BJ (cell line): Measurements from ENCODE around the gene RRM1. TPM values are rescaled to one million over a fixed set of nuclear protein-coding genes. Genes with fewer than 3 reads are reported as not detected.

ENCODE experiments used
- CTCF ChIA-PET: fragments of 350-600 bp; formaldehyde crosslinking; extraction: SDS; loops from one replicate; lab custom pipeline; 2021; ENCODE audit warnings: antibody characterized with exemption, inconsistent platforms; lab: Yijun Ruan, JAX
- POLR2A ChIA-PET: fragments of 300-600 bp; sonication (Branson Sonifier 250); formaldehyde crosslinking; extraction: SDS; loops from one replicate; lab custom pipeline; 2021; ENCODE audit warnings: antibody characterized with exemption; lab: Charles Lee
- DNase-seq: peaks from one replicate; pipeline ENCODE4 v3.0.0-alpha.2; 2011; ENCODE audit warnings: low read depth
- H3K27me3 ChIP-seq: 2 replicates; pipeline ENCODE4 v1.6.0; 2011; ENCODE audit warnings: low read length; ENCODE audit not compliant: control insufficient read depth, insufficient read depth
- H3K36me3 ChIP-seq: 2 replicates; pipeline ENCODE4 v1.5.1; 2011; ENCODE audit warnings: low read length; ENCODE audit not compliant: control insufficient read depth, insufficient read depth
- H3K4me3 ChIP-seq: 2 replicates; pipeline ENCODE4 v1.5.1; 2011; ENCODE audit warnings: low read depth, mild to moderate bottlenecking, control low read depth, low read length
- CTCF ChIP-seq: IDR thresholded peaks from 2 replicates; pipeline ENCODE4 v1.5.1; 2011; ENCODE audit warnings: low read depth, mild to moderate bottlenecking, control low read depth, inconsistent platforms, low read length, moderate library complexity; ENCODE audit not compliant: insufficient read depth
- polyA plus RNA-seq: library from polyadenylated mRNA; depleted of rRNA; stranded (reverse); fragments of >200 nt; gene quantifications from 2 replicates; pipeline ENCODE4 v1.2.3, GENCODE V29; 2011; rRNA removed

RRM1 gene
- polyA plus RNA-seq, 1 experiment = 68.9 TPM

- CTCF ChIA-PET = interaction anchor here (2.8 to 4.8 kb wide), 4 partner anchors 305 to 356 kb away, joined by 12 to 116 read pairs (median 24); partner anchors contain the start of gene OR52M1
Measured at GRCh38 chr11:4185561-4185960, 91.0 kb downstream of the RRM1 start.

GRCh38 chr11:4186464-4187054 is 92.0 kb downstream of the RRM1 start:
- ChIA-PET CTCF (interaction anchor here (0.6 to 4.8 kb wide), 44 partner anchors 9 to 1103 kb away, joined by 3 to 116 read pairs (median 6); partner anchors contain the start of genes OR52K1 and OR52M1), POLR2A (no interaction called here)
- Histone ChIP-seq H3K4me3 (peak overlapping the region; percentile 60), H3K36me3 (no peaks in the 10 kb centered on the region), H3K27me3 (no peaks in the 10 kb centered on the region)
- DNase-seq = no peak
- TF ChIP-seq CTCF = no peak

More at GRCh38 chr11:4185561-4185960, 91.0 kb downstream of the RRM1 start:
- H3K27me3 ChIP-seq = no peaks in the 10 kb centered on the region
- H3K4me3 ChIP-seq = no peak overlapping the region
- DNase-seq = no peak
- POLR2A ChIA-PET = no interaction called here
- no peaks in the 10 kb centered on the region for H3K36me3 ChIP-seq
- TF ChIP-seq CTCF = no peak

- peak; percentile 83 for TF ChIP-seq CTCF
- H3K27me3 ChIP-seq = no peaks in the 10 kb centered on the region
- ChIA-PET POLR2A (interaction anchor here (0.6 to 1.0 kb wide), 2 partner anchors 19 to 352 kb away, joined by 4 to 5 read pairs; no protein-coding TSS in a partner anchor), CTCF (interaction anchor here (0.6 to 4.8 kb wide), 64 partner anchors 9 to 1102 kb away, joined by 3 to 116 read pairs (median 4); partner anchors contain the start of genes OR52I2, OR52K1 and OR52M1)
- H3K4me3 ChIP-seq = peak overlapping the region; percentile 60
- H3K36me3 ChIP-seq = no peaks in the 10 kb centered on the region
- DNase-seq = peak; percentile 39
Measured at GRCh38 chr11:4187055-4187988, 92.7 kb downstream of the RRM1 start.

Other genes starting within 250 kb of the RRM1 start
- gene STIM1, start 239.1 kb upstream of the RRM1 start, polyA plus RNA-seq = 24.4 and 54.6 TPM in 2 replicates